Cardiac muscle cell (in vitro differentiated cells and primary cell): Measurements from ENCODE around the gene BCAS3. TPM values are rescaled to one million over a fixed set of nuclear protein-coding genes. Genes with fewer than 3 reads are reported as not detected.

ENCODE experiments used
- DNase-seq, 2 donors: peaks; one replicate each; pipeline versions ENCODE4 v3.0.0 to v3.0.0-alpha.2; 2010 to 2017; ENCODE audit warnings: low read depth in 1 of 2, low spot score in 1 of 2
- H3K27ac ChIP-seq: fragments of 200-600 bp; sonication (generic); 2 replicates; pipeline ENCODE4 v1.5.1; 2016
- H3K27me3 ChIP-seq: fragments of 200-600 bp; sonication (generic); 2 replicates; pipeline ENCODE4 v1.6.0; 2016; ENCODE audit warnings: control low read depth
- H3K36me3 ChIP-seq: fragments of 200-600 bp; sonication (generic); 2 replicates; pipeline ENCODE4 v1.5.1; 2016; ENCODE audit warnings: control low read depth
- H3K4me1 ChIP-seq: fragments of 200-600 bp; sonication (generic); 2 replicates; pipeline ENCODE4 v1.8.1; 2017; ENCODE audit warnings: low read depth, mild to moderate bottlenecking, mixed run types
- H3K4me3 ChIP-seq: fragments of 200-600 bp; sonication (generic); 2 replicates; pipeline ENCODE4 v1.5.1; 2016; ENCODE audit warnings: mild to moderate bottlenecking
- H3K9me3 ChIP-seq: fragments of 200-600 bp; sonication (generic); 2 replicates; pipeline ENCODE4 v1.5.1; 2017; ENCODE audit warnings: low read depth, mild to moderate bottlenecking, control low read depth
- CTCF ChIP-seq: IDR thresholded peaks from 2 replicates; pipeline ENCODE4 v1.5.1; 2012; ENCODE audit warnings: low read depth, mild to moderate bottlenecking, low read length
- polyA plus RNA-seq: library from polyadenylated mRNA; unstranded; fragments of >200 nt; fragmentation: Nextera tagmentation; extraction: Ambion mirVana; gene quantifications from 2 replicates; pipeline ENCODE4 v1.2.1, GENCODE V29; 2016
- total RNA-seq: library from RNA; depleted of rRNA; stranded (reverse); fragments of >200 nt; gene quantifications from 2 replicates; pipeline ENCODE4 v1.2.3, GENCODE V29; 2016

BCAS3 gene
- total and polyA plus RNA-seq, 2 experiments from 2014 or later: 36.5 to 39.6 TPM

GRCh38 chr17:61325382-61326073 lies 647.9 kb downstream of the BCAS3 start:
- H3K9me3 ChIP-seq: no peaks in the 10 kb centered on the region
- DNase-seq: peak in 1 of 2 donors; percentile 36
- TF ChIP-seq CTCF: no peak
- peaks cover 31% of the 10 kb centered on the region for H3K4me1 ChIP-seq
- no peaks in the 10 kb centered on the region for H3K27me3 ChIP-seq
- H3K4me3 ChIP-seq: no peak overlapping the region
- no peaks in the 10 kb centered on the region for H3K36me3 ChIP-seq
- peak overlapping the region; percentile 42 for H3K27ac ChIP-seq

- no peaks in the 10 kb centered on the region for H3K36me3 ChIP-seq
- H3K4me1 ChIP-seq: peaks cover 34% of the 10 kb centered on the region
- H3K27me3 ChIP-seq: no peaks in the 10 kb centered on the region
- no peak overlapping the region for H3K27ac ChIP-seq
- H3K4me3 ChIP-seq: no peak overlapping the region
- no peaks in the 10 kb centered on the region for H3K9me3 ChIP-seq
- TF ChIP-seq CTCF: no peak
- no peak for DNase-seq
Observed at GRCh38 chr17:61326330-61326729, 648.7 kb downstream of the BCAS3 start.

GRCh38 chr17:61328351-61328750 lies 650.7 kb downstream of the BCAS3 start:
- Histone ChIP-seq H3K9me3 (no peaks in the 10 kb centered on the region), H3K4me3 (no peak overlapping the region), H3K36me3 (no peaks in the 10 kb centered on the region), H3K27me3 (no peaks in the 10 kb centered on the region), H3K27ac (no peak overlapping the region), H3K4me1 (peaks cover 35% of the 10 kb centered on the region)
- no peak for TF ChIP-seq CTCF
- DNase-seq: no peak

- Histone ChIP-seq H3K4me3 (no peak overlapping the region), H3K9me3 (no peaks in the 10 kb centered on the region), H3K36me3 (no peaks in the 10 kb centered on the region), H3K27ac (peak overlapping the region; percentile 25), H3K27me3 (no peaks in the 10 kb centered on the region), H3K4me1 (peaks cover 22% of the 10 kb centered on the region)
- no peak for DNase-seq
- no peak for TF ChIP-seq CTCF
Observed at GRCh38 chr17:61330174-61331150, 652.8 kb downstream of the BCAS3 start.

GRCh38 chr17:61331178-61331577 lies 653.5 kb downstream of the BCAS3 start:
- Histone ChIP-seq H3K4me3 (no peak overlapping the region), H3K27ac (peak overlapping the region; percentile 25), H3K4me1 (peaks cover 18% of the 10 kb centered on the region), H3K27me3 (no peaks in the 10 kb centered on the region), H3K36me3 (no peaks in the 10 kb centered on the region), H3K9me3 (no peaks in the 10 kb centered on the region)
- TF ChIP-seq CTCF: no peak
- no peak for DNase-seq
